AG20443 (cell line): ENCODE data around the gene DNAAF8.
"Not testable (repeated sequence)": the region's sequence is repeated elsewhere in the genome, so short reads cannot be mapped to it uniquely, and the experiment has no call there.

Experiments used
- DNase-seq: peaks from one replicate; pipeline ENCODE4 v3.0.0; 2012; ENCODE audit warnings: low spot score, mixed read lengths

Gene DNAAF8

DNA sequence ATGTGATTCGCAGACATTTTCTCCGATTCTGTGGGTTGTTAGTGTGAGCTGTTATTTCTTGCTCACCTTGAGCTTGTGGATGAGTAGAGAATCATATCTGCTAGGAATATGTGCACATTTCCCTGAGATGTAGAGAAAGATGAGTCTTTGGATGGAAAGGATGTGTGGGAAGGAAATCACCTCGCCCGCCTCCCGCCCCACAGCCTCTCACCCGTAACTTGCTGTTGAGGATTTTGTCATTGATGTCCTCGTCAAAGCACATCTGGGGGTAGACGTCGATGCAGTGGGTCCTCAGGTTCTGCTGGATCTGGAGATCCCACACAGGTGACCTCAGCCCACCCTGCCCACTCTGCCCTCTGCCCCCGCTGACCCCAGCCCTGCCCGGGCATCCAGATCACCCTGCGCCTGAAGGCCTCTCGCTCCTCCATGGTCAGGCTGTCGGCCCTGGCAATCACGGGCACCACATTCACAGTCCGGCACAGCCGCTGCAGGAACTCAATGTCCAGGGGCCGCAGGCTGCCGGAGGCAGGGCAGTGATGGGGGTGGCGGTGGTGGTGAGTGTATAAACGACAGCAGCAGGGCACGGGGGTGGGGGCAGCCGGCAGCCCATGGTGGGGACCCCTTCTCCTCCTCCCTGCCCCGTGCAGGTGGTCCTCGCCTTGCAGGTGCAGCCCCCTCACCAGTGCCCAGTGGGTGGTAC lies 49.1 kb downstream of the DNAAF8 start:
- no peak for DNase-seq

- no peak for DNase-seq
Measured at GRCh38 chr16:4783951-4784336, 49.6 kb downstream of the DNAAF8 start.

GRCh38 chr16:4784444-4784987 lies 50.2 kb downstream of the DNAAF8 start:
- DNase-seq, result not testable (repeated sequence)

GRCh38 chr16:4785758-4786433 lies 51.6 kb downstream of the DNAAF8 start:
- no peak for DNase-seq

GRCh38 chr16:4787068-4787467 lies 52.7 kb downstream of the DNAAF8 start:
- no peak for DNase-seq

- DNase-seq, result no peak
Measured at GRCh38 chr16:4787627-4788482, 53.5 kb downstream of the DNAAF8 start, which contains the start of gene SEPTIN12. TSS of gene SEPTIN12 (minus strand) at chr16:4788345. CDS start at chr16:4787645, 700 bp downstream.

DNA sequence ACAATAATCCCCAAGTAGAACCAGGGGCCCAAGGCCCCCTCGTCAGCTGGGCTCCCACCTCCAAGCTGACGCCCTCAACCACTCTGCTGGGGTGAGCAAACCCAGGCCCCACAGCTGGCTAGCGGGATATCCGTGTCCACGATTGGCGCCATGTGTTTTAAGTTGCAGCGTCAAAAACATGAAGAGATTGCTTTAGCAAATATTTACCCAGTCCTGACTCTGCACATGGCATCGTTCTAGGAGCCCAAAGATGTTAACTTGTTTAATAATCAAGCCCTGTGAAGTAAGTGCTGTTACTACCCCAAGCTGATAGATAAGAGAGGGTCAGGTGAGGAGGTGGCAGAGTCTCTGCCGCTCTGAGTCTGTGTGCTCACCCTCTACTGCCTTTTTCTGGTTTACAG lies 54.2 kb downstream of the DNAAF8 start:
- no peak for DNase-seq

GRCh38 chr16:4788910-4789309 lies 54.6 kb downstream of the DNAAF8 start:
- no peak for DNase-seq

DNA sequence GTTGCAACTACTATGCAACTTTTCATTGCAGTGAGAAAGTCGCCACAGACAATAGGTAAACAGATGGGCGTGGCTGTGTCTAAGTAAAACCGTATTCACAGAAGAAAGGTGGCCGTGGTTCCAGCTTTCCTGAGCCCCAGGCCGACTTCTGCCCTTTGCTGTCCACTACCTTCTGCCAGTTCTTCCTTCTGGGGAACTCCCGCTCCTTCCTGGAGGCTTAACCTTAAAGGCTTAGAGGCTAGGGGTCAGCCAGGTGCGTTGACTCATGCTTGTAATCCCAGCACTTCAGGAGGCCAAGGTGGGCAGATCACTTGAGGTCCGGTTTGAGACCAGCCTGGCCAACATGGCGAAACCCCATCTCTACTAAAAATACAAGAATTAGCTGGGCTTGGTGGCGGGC lies 55.9 kb downstream of the DNAAF8 start:
- DNase-seq, result no peak

DNA sequence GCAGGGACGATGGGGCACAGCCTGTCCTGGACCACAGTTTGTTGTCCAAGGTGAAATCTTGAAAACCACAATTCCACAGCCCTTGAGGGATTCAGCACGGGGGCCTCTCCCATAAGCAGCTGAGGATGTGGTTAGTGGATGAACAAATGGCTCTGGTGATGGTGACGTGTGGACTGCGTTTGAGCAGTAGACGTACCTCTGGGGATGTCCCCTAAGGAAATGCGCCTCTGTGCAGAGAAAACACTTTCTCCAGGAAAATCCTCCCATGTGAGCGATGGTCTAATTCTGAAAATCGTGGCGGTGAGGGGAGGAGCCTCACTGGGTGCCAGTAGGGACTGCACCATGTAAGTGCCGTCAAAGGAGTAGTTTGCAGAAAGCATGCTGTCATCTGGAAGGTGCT lies 56.5 kb downstream of the DNAAF8 start:
- DNase-seq, result no peak

- no peak for DNase-seq
Measured at GRCh38 chr16:4792951-4793513, 58.7 kb downstream of the DNAAF8 start.

DNA sequence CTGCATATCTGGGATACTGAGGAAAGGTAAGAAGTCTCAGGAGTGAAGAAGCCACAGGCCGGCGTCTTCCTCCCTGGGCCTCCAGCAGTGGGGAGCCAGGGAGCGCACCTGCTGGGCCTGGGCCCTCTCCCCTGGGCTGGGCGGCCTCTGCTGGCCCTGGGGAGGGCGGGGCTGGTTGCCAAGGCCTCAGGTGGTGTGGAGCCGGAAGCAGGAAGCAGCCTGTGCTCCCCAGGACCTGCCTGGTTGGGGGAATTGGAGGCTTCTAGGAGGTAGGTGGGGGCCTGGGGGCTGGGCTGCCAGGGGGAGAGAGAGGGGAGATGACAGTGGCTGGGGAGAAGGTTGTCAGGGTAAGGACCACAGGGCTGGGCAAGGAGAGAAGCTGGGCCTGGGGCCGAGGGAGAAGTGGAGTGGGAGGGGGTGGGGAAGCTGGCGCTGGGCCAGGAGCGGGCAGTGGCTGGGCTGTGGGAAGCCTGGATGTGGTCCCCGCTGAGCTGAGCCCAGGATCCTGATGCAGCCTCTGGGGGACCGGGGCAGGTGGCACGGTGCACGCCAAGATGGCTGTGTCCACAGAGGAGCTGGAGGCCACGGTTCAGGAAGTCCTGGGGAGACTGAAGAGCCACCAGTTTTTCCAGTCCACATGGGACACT lies 61.0 kb downstream of the DNAAF8 start, which contains the start of gene SMIM22:
TSS of gene SMIM22 (plus strand) at position 189 of the 647 bp plus-strand sequence. CDS start at position 555, 366 bp downstream.
- DNase-seq, result no peak

DNA sequence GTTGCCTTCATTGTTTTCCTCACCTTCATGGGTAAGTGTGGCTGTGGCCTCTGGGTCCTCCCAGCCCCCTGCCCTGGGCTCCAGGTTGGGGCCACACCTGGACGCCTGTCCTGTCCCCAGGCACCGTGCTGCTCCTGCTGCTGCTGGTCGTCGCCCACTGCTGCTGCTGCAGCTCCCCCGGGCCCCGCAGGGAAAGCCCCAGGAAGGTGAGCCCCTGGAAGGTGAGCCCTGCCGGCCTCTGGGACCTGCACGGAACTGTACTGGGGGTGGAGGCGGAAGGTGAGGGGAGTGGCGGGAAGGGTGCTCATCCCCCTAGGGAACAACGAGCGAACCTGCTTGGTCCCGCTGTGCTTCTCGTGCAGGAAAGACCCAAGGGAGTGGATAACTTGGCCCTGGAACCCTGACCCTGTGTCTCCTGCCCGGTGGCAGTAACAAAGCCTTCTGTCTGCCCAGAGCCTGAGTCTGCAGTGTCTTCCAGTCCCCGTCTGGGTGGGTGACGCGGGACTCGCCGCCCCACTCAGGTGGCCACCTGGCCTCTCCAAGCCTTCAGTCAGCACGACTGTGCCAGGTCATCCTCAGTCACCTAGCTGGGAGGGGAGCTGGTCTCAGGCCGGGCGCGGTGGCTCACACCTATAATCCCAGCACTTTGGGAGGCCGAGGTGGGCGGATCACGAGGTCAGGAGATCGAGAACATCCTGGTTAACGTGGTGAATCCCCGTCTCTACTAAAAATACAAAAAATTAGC lies 61.7 kb downstream of the DNAAF8 start:
- no peak for DNase-seq

DNA sequence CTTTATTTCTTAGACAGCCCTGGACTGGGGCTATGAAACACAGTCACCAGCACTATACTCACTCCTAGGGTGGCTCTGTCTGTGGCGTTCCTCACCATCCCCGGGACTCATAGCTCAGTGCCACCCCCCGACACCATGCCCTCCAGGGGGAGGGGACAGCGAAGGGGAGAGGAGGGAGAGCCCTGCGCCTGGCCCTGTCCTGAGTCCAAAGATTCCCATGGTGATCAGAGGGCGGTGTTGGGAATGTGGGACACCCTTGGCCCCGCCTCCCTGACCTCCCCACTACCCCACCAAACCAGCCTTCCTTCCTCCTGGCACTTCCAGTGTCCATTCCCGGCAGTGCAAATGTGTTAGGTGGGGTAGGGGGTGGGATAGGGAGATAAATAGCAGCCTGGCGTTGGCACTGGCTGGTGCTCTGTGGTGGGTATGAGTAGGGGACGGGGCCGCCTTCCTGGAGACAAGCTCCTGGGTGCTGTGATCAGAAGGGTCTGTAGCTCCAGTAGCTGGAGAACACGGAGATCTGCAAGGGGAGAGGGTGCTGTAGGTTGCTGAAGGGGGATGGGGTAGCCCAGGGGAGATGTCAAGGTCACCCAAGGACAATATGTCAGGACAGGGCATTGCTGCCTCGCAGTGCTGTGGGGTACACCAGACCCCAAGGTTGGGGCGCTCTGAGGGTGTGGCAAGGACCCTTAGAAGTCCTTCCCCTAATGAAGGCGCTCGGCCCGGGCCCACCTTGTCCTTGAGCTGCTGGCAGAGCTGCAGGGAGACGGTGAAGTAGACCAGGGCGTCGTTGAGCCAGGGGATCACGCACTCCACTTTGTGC lies 62.9 kb downstream of the DNAAF8 start:
- no peak for DNase-seq

DNA sequence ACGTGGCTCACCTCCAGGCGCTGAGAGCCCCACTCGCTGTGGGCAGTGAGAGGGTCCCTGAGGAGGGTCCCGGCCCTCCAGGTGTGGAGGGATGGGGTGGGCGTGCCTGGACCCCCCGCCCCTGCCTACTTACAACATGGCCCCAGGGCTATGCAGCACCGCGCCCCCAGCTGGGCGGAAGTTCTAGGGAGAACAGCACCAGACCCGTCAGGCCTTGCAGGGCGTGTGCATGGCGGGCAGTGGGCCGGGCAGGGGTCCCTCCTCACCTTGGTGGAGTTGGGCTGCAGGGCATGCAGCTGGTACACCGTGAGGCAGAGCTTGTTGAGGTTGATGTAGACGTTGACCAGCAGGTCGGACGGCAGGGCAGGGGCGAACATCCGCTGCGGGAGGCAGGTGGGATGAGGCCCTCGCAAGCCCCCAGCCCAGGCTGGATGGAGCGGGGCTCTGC lies 63.5 kb downstream of the DNAAF8 start:
- DNase-seq, result no peak

- no peak for DNase-seq
Measured at GRCh38 chr16:4798456-4798855, 64.1 kb downstream of the DNAAF8 start.
